MM.1S (cell line): ENCODE measurements around the gene TBATA.

Source experiments
- DNase-seq: peaks from one replicate; pipeline ENCODE4 v3.0.0-alpha.2; 2015
- H2AFZ ChIP-seq: fragments of 300-600 bp; sonication (generic); 2 replicates; pipeline ENCODE4 v1.6.0; 2016; ENCODE audit warnings: antibody characterized with exemption, low read length
- H3F3A ChIP-seq: fragments of 300-600 bp; sonication (generic); 2 replicates; pipeline ENCODE4 v1.6.1; 2016; ENCODE audit warnings: mild to moderate bottlenecking, antibody characterized with exemption, low read length, moderate library complexity, mixed read lengths; ENCODE audit not compliant: insufficient read depth
- H3K27ac ChIP-seq: fragments of 300-600 bp; sonication (generic); 2 replicates; pipeline ENCODE4 v1.5.1; 2016; ENCODE audit warnings: mild to moderate bottlenecking, low read length
- H3K27me3 ChIP-seq: fragments of 300-600 bp; sonication (generic); replicated peaks from 2 replicates; pipeline ENCODE4 v1.6.0; 2016; ENCODE audit warnings: low read length; ENCODE audit not compliant: insufficient read depth
- H3K36me3 ChIP-seq: fragments of 300-600 bp; sonication (generic); replicated peaks from 2 replicates; pipeline ENCODE4 v1.6.1; 2016; ENCODE audit warnings: mild to moderate bottlenecking, low read length, mixed read lengths; ENCODE audit not compliant: insufficient read depth
- H3K4me1 ChIP-seq: fragments of 300-600 bp; sonication (generic); 2 replicates; pipeline ENCODE4 v1.6.1; 2016; ENCODE audit warnings: low read length, mixed read lengths
- H3K4me2 ChIP-seq: fragments of 300-600 bp; sonication (generic); 2 replicates; pipeline ENCODE4 v1.6.0; 2016; ENCODE audit warnings: low read depth, low read length
- H3K4me3 ChIP-seq: fragments of 300-600 bp; sonication (generic); 2 replicates; pipeline ENCODE4 v1.5.1; 2016; ENCODE audit warnings: low read length, mixed read lengths
- H3K79me2 ChIP-seq: fragments of 300-600 bp; sonication (generic); 2 replicates; pipeline ENCODE4 v1.6.1; 2016; ENCODE audit warnings: mixed run types, low read length, mixed read lengths
- H3K9ac ChIP-seq: fragments of 300-600 bp; sonication (generic); 2 replicates; pipeline ENCODE4 v1.6.1; 2016; ENCODE audit warnings: low read length, mixed read lengths
- H3K9me2 ChIP-seq: fragments of 300-600 bp; sonication (generic); replicated peaks from 2 replicates; pipeline ENCODE4 v1.6.1; 2016; ENCODE audit warnings: mild to moderate bottlenecking, low read length, mixed read lengths; ENCODE audit not compliant: insufficient read depth
- H3K9me3 ChIP-seq: fragments of 300-600 bp; sonication (generic); replicated peaks from 2 replicates; pipeline ENCODE4 v1.6.1; 2016; ENCODE audit warnings: mild to moderate bottlenecking, low read length, mixed read lengths; ENCODE audit not compliant: insufficient read depth
- H4K20me1 ChIP-seq: fragments of 300-600 bp; sonication (generic); 2 replicates; pipeline ENCODE4 v1.6.1; 2016; ENCODE audit warnings: mild to moderate bottlenecking, low read length, moderate library complexity, mixed read lengths; ENCODE audit not compliant: insufficient read depth
- CTCF ChIP-seq: fragments of 300-600 bp; sonication (generic); IDR thresholded peaks from 2 replicates; pipeline ENCODE4 v1.5.1; 2016; ENCODE audit warnings: antibody characterized with exemption, low read length, mixed read lengths
- EZH2 ChIP-seq: fragments of 300-600 bp; sonication (generic); optimal IDR thresholded peaks from 2 replicates; pipeline ENCODE3; 2017; ENCODE audit warnings: low read depth, mild to moderate bottlenecking, antibody characterized with exemption, low read length, mixed read lengths
- EZH2phosphoT487 ChIP-seq: fragments of 300-600 bp; sonication (generic); IDR thresholded peaks from 2 replicates; pipeline ENCODE4 v1.6.1; 2018; ENCODE audit warnings: antibody characterized with exemption, low read length

The TBATA gene

GRCh38 chr10:70782746-70783680, 2.2 kb downstream of the TBATA start:
- no peak for DNase-seq
- Histone ChIP-seq H3K9me2 (no peaks in the 10 kb centered on the region), H3K9ac (no peak overlapping the region), H3F3A (no peaks in the 10 kb centered on the region), H3K4me2 (no peak overlapping the region), H3K36me3 (no peaks in the 10 kb centered on the region), H3K79me2 (no peaks in the 10 kb centered on the region), H2AFZ (no peak overlapping the region), H4K20me1 (no peaks in the 10 kb centered on the region), H3K4me3 (no peak overlapping the region), H3K9me3 (no peaks in the 10 kb centered on the region), H3K27ac (no peak overlapping the region), H3K4me1 (no peaks in the 10 kb centered on the region), H3K27me3 (no peaks in the 10 kb centered on the region)
- TF ChIP-seq EZH2phosphoT487 (no peak), EZH2 (no peak), CTCF (no peak)

GRCh38 chr10:70782086-70782745, 3.0 kb downstream of the TBATA start:
- H3K79me2 ChIP-seq: no peaks in the 10 kb centered on the region
- no peaks in the 10 kb centered on the region for H3K27me3 ChIP-seq
- no peak for TF ChIP-seq CTCF
- TF ChIP-seq EZH2: no peak
- TF ChIP-seq EZH2phosphoT487: no peak
- no peaks in the 10 kb centered on the region for H4K20me1 ChIP-seq
- no peak overlapping the region for H3K27ac ChIP-seq
- H3K9me3 ChIP-seq: no peaks in the 10 kb centered on the region
- no peak overlapping the region for H3K4me2 ChIP-seq
- no peaks in the 10 kb centered on the region for H3K9me2 ChIP-seq
- no peaks in the 10 kb centered on the region for H3K36me3 ChIP-seq
- DNase-seq: no peak
- H3K4me3 ChIP-seq: no peak overlapping the region
- H3K9ac ChIP-seq: no peak overlapping the region
- no peaks in the 10 kb centered on the region for H3K4me1 ChIP-seq
- H3F3A ChIP-seq: no peaks in the 10 kb centered on the region
- no peak overlapping the region for H2AFZ ChIP-seq

GRCh38 chr10:70781461-70782051, 3.6 kb downstream of the TBATA start:
- no peak overlapping the region for H3K9ac ChIP-seq
- H3K36me3 ChIP-seq: no peaks in the 10 kb centered on the region
- H3K4me2 ChIP-seq: no peak overlapping the region
- H2AFZ ChIP-seq: no peak overlapping the region
- no peaks in the 10 kb centered on the region for H3K9me2 ChIP-seq
- H3K27me3 ChIP-seq: no peaks in the 10 kb centered on the region
- H3K9me3 ChIP-seq: no peaks in the 10 kb centered on the region
- H3K79me2 ChIP-seq: no peaks in the 10 kb centered on the region
- no peaks in the 10 kb centered on the region for H3F3A ChIP-seq
- H3K27ac ChIP-seq: no peak overlapping the region
- DNase-seq: no peak
- H3K4me3 ChIP-seq: no peak overlapping the region
- no peak for TF ChIP-seq CTCF
- TF ChIP-seq EZH2: no peak
- no peak for TF ChIP-seq EZH2phosphoT487
- no peaks in the 10 kb centered on the region for H3K4me1 ChIP-seq
- no peaks in the 10 kb centered on the region for H4K20me1 ChIP-seq
